HG02610 (cell line): ENCODE results near the gene MED28.
A peak's percentile ranks its signal among the peaks of the same experiment; 100 is the strongest.
"Not testable (repeated sequence)": the region's sequence is repeated elsewhere in the genome, so short reads cannot be mapped to it uniquely, and the experiment has no call there.

Source experiments
- ATAC-seq: cut with Tn5 transposase; IDR thresholded peaks from one replicate; pipeline ENCODE4 v1.9.1; 2021; ENCODE audit warnings: mild to moderate bottlenecking, moderate library complexity; ENCODE audit not compliant: unreplicated experiment

The MED28 gene

DNA sequence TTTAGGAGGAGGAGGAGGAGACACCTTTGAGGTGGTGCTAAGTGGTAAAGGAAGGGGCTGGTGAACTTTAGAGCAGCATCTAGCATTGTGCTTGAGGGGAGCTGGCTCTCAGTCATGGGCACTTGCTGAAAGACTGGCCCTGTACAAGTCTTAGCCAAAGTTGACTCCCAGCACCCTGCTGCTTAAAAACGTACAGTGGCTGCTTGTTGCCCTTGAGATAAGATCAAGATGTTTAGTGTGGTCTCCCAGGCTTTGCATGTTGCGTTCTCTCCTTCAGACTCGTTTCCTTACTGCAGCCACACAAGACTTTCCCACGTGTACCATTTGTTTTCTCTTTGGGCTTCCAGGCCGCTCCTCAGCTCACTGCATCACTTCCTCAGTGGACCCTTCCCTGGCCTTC, 1.8 kb downstream of the MED28 start:
- no peak for ATAC-seq

DNA sequence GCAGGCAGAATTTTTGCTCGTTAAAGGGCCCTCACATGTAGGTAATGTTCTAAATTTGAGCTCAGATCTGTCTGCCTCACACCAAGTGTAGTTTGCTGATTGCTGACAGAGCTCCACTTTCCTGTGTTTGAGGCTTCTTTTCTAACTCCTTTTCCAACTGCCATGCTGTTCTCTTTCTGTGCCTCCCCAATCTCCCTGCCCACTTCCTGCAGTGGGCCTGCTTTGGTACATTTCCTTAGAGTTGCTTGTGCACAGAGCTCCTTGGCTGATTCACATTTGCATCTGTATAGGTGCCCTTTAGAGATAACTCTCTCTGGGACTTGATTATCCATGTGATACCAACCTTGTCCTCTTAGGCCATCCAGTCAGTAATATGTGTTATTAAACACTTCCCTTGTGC, 4.5 kb downstream of the MED28 start:
- ATAC-seq = no peak

DNA sequence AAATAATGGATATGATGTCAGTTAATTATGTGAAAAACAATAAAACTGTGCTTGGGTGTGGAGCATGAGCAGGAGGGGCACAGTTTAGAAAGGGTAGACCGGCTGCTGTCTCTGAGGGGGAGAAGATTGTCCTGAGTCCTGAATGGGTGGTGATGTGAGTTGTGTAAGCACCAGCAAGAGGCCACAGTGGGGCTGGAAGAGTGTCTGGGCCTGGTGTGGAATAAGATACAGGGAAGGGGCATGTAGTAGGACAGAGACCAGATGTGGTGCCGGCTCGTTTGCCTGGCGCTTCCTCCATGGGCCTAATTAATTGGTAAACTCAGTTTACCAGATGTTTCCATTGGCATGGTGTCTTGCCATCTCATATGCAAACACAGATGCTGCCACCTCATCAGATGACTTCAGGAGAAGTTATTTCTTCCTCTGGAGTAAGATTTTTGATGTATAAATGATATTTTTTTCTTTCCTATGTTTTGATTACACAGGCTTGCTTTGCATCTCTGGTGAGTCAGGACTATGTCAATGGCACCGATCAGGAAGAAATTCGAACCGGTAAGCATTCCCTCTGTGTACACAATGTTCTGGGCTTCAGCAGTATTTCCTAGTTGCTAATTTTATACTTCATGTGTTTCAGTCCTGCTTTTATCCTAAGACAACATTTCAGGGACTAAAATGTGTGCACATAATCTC, 5.1 kb downstream of the MED28 start:
- ATAC-seq = no peak

DNA sequence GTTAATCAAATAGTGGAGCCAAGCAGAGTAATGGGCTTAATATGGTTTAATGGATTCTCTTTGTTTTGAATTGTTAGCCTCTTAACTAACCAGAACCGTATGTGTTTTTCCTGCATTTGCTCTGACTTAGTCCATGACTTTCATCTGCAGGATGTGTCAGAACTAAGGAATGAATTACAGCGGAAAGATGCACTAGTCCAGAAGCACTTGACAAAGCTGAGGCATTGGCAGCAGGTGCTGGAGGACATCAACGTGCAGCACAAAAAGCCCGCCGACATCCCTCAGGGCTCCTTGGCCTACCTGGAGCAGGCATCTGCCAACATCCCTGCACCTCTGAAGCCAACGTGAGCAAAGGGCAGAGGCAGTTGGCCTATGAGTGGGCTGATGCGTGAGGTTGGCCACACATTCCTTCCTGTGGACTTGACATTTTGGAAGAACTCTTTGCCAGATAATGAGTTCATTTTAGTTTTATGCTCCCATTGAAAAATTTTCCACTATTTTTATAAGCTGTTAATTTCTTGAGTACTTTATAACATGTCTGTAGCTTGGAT, 9.1 kb downstream of the MED28 start:
- no peak for ATAC-seq

DNA sequence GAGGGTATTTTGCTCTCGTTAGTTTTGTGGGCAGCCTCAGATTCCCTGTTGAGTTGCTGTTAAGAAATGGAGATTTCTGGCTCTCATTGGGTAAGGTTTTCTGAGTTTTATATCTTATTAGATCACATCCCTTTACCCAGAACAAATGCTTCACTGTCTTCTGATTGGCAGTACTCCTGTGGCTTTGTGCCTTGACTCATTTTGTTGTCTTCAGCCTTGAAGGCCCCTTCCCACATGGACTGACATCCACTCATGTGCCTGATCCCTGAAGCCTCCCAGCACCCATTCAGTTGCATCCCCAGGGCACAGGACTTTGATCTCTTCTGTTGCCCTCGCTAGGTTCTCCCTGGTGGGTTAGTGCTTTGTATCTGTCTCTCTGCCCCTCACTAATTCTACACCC, 10.4 kb downstream of the MED28 start:
- no peak for ATAC-seq

DNA sequence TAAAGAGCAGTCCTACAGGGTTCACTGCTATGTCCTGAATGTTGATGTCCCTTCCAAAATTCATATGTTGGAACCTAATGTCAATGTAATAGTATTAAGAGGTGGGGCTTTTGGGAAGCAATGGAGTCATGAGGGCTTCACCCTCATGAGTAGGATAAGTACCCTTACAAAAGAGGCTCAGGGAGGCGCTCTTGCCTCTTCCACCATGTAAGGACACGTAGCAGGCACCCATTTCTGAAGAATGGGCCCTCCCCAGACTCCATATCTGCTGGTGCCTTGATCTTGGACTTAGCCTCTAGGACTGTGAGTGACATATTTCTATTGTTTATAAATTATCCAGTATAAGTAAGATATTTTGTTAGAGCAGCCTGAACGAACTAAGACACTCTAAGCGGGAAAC, 15.8 kb downstream of the MED28 start:
- ATAC-seq = no peak

DNA sequence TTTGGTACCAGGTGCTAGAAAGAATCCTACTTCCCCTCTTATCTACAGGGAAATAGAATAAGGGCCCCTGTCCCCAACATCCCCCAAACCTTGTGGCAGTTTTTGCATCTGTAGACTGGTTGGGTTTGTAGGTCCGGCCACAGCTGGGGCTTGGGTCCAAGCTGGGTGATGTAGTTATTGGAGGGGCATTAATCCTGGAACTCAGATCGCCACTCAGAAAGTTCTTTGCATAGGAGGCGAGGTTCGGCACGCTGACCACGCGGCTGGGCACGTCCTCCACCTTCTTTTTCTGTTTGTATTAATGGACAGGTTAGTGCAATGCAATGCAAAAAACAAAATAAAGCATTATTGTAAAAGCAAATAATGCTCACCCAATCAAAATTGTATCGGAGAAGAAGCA, 19.2 kb downstream of the MED28 start:
- ATAC-seq = no peak

DNA sequence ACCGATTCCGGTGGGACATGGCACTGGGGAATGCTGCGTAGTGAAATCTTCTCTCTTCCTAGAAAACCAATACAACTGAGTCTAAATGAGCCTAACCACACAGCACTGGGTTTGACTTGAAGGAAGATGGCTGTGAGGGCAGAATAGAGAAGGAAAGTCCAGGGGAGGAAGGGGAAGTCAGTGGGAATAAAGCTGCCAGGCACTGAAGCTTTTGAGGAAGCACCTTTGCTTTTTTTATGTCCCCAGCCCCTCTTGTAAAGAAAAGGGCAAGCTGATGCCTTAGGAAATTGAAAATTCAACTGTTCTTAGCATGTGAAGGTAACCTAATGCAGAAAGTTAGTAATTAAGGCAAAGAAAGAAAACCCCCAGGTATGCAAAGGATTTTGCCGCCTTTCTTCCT, 20.6 kb downstream of the MED28 start:
- no peak for ATAC-seq

DNA sequence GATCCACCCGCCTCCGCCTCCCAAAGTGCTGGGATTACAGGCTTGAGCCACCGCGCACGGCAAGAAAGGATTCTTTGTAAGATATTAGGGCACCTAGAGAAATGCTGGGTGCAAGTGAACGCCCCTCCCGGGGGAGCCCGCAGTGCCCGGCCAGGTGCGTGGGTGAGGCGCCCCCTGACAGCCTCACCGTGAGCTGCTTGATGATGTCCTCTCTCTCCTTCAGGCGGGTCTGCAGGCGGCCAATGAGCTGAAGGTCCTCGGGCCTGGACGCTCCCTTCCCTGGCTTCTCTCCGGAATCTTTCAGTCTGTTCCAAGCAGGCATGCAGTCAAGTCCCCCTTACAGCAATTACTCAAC, 21.9 kb downstream of the MED28 start:
- no peak for ATAC-seq

DNA sequence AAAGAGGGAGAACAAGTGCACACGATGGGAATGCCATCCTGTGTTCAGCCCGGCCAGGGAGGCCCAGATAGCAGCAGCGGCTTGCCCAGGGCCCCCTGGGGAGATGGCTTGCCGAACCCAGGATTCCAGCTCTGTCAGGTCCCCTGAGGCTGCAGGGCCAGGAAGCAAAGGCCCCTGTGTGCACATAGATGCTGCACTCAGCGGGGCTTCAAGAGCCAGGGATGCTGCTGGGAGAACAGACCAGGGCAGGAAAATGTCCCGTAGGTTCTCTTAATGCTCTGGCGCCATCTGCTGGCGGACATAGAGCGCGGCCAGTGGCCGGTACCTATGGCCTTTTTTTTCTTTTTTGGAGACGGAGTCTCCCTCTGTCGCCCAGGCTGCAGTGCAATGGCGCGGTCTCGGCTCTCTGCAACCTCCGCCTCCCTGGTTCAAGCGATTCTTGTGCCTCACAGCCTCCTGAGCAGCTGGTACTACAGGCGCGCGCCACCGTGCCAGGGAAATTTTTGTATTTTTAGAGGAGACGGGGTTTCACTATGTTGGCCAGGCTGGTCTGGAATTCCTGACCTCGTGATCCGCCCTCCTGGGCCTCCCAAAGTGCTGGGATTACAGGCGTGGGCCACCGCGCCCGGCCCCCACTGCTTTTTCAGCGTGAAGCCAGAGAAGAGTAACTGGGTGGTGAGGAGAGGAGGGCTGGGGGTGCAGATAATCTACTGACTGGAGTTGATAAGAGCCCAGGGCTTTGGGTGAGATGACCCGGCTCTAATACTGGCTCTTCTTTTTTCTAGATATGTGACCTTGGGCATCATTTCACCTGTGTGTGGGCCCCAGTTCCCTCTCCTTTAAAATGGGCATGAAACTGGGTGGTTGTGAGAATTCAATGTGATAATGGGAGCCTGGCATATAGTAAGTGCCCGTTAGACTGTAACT, 22.5 kb downstream of the MED28 start:
- peak; percentile 74 for ATAC-seq

DNA sequence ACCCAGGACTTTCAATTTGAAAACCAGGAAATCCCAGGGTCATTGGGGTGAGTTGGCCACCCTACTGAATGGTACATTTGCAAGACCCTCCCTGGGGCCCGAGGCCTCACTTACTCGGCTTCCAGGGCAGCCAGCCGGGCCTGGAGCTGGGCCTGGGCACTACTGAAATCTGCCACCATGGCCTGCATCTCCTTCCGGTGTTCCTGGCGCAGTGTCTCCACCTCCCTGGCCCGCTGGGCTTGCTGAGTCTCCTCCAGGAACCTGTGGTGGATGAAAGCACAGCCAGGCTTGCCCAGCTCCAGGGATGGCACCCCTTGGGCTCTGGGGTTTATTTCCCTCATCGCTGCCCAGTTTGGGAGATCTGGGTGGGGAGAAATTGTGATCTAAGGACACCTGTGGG, 24.7 kb downstream of the MED28 start:
- no peak for ATAC-seq

DNA sequence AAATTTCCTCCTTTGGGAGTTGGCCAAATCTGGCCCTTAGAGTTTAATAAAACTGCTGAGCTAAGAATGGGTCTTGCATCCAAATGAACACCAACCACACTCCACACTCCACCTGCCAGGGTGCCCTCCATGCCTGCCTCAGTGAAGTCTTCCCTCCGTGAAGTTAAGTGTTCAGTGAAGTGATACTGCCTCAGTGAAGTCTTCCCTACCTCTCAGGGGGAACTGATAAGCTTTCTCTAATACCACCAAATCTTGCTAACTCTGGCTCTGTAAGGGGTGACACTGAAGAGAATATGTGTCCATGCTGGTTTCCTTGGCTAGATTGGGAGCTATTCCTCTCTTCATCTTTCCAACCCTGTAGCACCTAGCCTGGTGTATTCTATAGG, 27.9 kb downstream of the MED28 start:
- ATAC-seq = no peak

DNA sequence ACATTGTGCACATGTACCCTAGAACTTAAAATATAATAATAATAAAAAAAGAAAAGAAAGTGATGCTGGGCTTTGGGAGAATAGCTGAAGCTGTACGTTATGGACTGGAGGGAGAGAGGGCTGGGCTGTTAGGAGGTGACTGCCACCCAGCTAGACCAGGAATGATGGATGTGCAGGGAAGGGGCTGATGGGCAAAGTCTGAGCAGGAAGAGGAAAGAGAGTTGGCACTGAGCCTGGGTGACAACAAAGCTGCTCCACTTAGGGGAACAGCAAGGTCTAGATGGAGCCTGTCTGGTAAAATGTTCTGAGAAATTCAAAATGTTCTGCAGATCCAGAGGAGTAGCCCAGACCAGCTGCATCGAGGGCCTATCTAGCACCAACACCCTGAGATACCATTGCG, 32.3 kb downstream of the MED28 start:
- ATAC-seq = no peak

DNA sequence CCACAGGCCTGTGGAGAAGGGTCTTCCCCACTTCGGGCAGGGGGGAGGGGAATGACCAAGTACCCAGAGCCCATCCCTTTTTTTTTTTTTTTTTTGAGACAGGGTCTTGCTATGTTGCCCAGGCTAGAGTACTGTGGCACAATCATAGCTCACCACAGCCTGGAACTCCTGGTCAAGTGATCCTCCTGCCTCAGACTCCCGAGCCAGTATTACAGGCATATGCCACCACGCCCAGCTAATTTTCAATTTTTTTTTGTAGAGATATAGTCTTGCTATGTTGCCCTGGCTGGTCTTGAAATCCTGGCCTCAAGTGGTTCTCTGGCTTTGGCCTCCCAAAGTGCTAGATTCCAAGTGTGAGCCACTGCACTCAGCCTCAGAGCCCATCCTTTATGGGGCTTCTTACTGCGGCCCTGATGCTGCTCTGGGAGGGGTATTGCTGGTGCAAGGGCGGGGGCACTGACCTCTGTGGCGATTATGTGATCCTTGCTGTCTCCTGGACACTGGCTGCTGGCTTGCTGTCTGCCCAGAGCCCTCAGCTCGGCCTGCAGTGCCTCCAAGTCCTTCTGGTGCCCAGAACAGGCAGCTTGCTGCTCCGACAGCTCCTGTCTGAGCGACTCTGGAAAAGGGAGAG, 32.9 kb downstream of the MED28 start:
- no peak for ATAC-seq

DNA sequence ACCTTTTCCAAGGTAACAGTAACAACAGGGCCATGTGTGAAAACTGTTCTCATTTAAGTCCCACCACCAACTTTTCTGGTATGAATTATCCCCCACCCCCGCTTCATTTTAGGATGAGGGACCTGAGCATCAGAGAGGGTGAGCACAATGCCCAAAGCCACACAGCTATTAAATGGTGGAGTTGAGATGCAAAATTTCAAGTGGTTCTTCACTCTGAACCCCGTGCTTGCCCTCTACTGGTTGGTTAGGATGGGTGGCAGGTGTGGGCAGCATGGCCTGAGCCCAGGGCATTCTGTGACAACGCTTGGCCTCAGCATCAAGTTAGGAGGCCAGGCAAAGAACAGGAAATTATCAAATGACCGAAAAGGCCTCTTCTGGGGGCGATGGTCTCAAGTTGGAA, 33.5 kb downstream of the MED28 start:
- no peak for ATAC-seq

DNA sequence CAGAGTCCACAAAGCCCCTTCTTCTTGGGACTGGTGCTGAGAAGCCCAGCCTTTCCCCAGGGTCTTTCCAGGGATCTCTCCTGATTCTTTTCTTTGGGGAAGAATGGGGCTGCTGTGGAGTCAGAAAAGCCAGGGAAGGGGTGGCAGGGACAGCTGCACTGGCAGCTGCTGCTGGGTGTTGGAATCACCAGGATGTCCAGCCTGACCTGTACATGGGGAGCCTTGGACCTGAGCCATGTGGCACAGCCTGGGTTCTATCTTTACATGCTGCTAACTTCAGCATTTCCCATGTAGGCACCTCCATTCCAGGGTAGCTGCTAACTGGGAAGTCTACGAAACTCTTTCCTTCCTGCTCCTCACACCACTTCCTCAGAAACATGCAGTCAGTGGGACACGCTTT, 36.0 kb downstream of the MED28 start:
- no peak for ATAC-seq

DNA sequence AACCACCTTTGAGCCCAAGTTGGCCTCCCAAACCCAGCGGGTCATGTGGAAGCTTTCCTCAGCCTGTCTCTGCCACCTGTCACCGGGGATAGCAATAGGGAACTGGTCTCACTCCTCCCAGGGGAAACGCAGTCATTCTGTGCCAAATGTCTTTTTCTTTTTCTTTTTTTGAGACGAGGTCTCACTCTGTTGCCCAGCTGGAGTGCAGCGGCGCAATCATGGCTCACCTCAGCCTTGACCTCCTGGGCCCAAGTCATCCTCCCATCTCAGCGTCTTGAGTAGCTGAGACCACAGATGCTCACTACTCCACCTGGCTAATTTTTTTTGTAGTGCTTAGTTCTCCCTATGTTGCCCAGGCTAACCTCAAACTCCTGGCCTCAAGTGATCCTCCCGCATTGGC, 40.3 kb downstream of the MED28 start:
- no peak for ATAC-seq

DNA sequence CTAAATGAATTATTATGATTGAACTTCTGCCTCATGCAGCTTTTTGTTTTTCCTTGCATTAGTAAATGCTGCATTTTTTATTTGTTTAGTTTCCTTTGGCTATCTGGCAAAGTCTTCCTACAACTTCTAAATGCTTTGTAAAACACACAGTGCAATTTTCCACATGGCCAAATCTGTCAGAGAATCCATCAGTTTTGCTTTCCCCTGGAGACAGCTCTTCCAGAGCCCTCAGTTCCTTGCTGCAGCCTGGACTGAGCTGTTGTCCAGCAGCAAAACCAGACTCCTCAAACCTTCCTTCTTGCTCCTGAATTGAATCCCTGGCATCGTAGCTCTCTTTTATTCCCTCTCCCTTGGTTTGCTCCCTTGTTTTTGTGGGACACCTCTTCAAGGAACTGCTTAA, 42.6 kb downstream of the MED28 start:
- no peak for ATAC-seq

DNA sequence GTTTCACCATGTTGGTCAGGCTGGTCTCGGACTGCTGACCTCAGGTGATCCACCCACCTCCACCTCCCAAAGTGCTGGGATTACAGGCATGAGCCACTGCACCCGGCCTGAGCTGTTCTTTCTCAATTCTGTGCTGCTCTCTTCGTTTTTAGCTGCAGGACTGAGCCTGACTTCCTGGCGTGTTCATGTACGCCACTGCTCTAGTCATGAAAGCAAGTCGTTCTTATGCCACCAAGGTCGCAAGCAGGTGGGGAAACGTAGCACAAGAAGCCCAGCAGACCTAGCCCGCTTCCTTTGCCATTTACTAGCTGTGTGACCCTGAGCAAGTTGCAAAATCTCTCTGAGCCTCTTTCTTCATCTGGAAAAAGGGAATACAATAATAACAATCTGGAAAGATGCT, 43.4 kb downstream of the MED28 start:
- ATAC-seq = no peak

DNA sequence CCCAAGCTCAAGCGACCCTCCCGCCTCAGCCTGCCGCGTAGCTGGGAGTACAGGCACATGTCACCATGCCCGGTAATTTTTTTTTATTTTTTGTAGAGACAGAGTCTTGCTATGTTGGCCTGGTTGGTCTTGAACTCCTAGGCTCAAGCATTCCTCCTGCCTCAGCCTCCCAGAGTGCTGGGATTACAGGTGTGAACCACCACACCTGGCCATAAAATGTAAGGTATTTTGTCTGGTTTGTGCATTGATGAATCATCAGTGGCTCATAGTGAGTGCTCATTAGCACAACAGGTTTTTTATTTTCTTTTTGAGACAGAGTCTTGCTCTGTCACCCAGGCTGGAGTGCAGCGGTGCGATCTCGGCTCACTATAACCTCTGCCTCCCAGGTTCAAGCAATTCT, 44.8 kb downstream of the MED28 start:
- ATAC-seq = not testable (repeated sequence)

DNA sequence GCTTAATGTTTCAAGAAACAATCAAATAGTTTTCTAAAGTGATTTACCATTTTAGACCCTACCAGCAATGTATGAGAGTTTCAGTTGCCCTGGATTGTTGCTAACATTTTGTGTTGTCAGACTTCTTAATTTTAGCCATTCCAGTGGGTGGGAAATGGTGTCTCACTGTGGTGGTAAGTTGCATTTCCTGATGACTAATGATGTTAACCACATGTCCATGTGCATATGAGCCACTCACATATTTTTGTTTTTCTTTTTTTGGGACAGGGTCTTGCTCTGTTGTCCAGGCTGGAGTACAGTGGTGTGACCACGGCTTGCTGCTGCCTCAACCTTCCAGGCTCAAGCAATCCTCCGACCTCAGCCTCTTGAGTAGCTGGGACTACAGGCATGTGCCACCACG, 48.3 kb downstream of the MED28 start:
- ATAC-seq = no peak

DNA sequence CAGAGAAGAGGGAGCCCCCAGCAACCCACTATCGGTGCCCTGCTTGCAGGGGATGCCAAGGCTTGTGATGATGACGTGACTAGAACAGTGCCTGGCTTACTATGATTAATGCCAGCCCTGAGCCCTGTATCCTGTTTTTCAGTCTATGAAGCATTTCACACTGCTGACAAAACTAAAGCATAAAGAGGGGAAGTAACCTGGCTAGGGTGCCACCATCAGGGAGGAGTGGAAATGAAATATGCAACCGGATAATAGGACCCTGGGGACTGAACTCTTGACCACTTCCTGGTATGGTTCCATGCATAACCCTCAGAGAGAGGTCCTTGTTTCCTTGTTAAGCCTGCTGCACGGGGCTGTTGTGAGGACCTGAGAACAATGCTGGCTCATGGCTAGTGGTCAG, 50.3 kb downstream of the MED28 start:
- ATAC-seq = peak; percentile 93
